ENCODE data around the gene HNRNPH1.
"Not testable (repeated sequence)": the region's sequence is repeated elsewhere in the genome, so short reads cannot be mapped to it uniquely, and the experiment has no call there.

GRCh38 chr5:179650245-179650644 lies 26.8 kb upstream of the HNRNPH1 start:
- TF ChIP-seq POLR2AphosphoS5 (IDR thresholded peaks at IDR 0.05; ENCODE audit: low read depth, low read length); TBP (IDR thresholded peaks at IDR 0.05; ENCODE audit: low read depth, low read length); KDM1A (IDR thresholded peaks at IDR 0.05; ENCODE audit: borderline replicate concordance, low read length); SAP30 (IDR thresholded peaks at IDR 0.05; ENCODE audit: insufficient read depth, insufficient replicate concordance, low read length); SP1 (IDR thresholded peaks at IDR 0.05; ENCODE audit: low read depth, low read length): not testable (repeated sequence)
- TF ChIP-seq, protein P1, sequence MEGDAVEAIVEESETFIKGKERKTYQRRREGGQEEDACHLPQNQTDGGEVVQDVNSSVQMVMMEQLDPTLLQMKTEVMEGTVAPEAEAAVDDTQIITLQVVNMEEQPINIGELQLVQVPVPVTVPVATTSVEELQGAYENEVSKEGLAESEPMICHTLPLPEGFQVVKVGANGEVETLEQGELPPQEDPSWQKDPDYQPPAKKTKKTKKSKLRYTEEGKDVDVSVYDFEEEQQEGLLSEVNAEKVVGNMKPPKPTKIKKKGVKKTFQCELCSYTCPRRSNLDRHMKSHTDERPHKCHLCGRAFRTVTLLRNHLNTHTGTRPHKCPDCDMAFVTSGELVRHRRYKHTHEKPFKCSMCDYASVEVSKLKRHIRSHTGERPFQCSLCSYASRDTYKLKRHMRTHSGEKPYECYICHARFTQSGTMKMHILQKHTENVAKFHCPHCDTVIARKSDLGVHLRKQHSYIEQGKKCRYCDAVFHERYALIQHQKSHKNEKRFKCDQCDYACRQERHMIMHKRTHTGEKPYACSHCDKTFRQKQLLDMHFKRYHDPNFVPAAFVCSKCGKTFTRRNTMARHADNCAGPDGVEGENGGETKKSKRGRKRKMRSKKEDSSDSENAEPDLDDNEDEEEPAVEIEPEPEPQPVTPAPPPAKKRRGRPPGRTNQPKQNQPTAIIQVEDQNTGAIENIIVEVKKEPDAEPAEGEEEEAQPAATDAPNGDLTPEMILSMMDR (IDR thresholded peaks at IDR 0.05; ENCODE audit: control extremely low read depth in 1 of 3, insufficient read depth in 1 of 3, low read depth in 1 of 3, low read length in 3 of 3) = not testable (repeated sequence)

Data from H1 (cell line).